Right lobe of liver (tissue), 4 donors: ENCODE measurements around the gene DLG1.

Source experiments
- POLR2A ChIP-seq: fragments of 450-650 bp; IDR thresholded peaks from one replicate; pipeline ENCODE4 v1.6.1; 2017; ENCODE audit warnings: antibody characterized with exemption, mild to moderate bottlenecking
- TF ChIP-seq, protein P1 (sequence below), 4 donors: fragments of 200-600 bp in 3 of 4; fragments of 450-650 bp in 1 of 4; IDR thresholded peaks; one replicate each; pipeline versions ENCODE4 v1.5.1 to v1.8.0; 2016 to 2022; ENCODE audit warnings: antibody characterized with exemption in 4 of 4, mild to moderate bottlenecking in 2 of 4
- donor health status: DM: no; HTN: no; CAD: no.
- donor health status: DM: no; HTN: no; CAD: no.
- donor health status: DM: no; HTN: yes; CAD: no.

DNA sequence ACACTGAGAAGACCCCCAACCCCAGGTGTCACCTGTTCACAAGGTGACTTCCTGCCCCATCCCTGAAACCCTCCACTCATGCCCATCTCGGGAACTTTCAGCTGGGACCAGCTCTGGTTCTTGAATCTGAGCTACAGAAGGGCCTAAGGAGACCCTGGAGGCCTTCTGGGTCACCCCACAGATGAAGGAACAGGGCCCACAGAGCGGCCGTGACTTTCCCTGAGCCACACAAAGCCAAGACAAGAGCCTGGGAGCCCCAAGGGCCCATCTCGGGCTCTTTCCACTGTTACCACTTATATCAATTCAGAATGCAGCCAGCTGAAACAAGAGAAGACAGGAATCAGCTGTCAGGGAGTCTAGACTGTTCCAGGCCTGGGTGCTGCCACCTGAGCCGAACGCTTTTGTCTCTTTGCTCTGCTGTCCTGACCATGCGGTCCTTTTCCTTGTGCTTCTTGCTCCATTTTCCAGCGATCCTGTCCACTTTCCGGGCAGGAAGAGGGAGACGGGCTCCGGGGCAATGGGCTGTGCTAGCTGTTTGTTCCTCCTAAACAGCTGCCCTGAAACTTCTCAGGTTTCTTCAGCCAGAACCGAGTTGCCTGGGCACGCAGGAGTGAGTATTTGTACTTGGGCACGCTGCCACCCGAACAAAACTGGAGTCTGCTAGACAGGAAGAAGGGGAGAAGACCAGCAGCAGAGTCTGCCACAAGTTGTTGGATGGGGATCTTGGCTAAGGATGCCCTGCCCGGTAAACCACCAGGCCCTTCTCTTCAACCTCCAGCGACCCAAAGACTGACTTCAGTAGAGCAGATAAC lies 301.8 kb downstream of the DLG1 start:
- TF ChIP-seq, protein P1, sequence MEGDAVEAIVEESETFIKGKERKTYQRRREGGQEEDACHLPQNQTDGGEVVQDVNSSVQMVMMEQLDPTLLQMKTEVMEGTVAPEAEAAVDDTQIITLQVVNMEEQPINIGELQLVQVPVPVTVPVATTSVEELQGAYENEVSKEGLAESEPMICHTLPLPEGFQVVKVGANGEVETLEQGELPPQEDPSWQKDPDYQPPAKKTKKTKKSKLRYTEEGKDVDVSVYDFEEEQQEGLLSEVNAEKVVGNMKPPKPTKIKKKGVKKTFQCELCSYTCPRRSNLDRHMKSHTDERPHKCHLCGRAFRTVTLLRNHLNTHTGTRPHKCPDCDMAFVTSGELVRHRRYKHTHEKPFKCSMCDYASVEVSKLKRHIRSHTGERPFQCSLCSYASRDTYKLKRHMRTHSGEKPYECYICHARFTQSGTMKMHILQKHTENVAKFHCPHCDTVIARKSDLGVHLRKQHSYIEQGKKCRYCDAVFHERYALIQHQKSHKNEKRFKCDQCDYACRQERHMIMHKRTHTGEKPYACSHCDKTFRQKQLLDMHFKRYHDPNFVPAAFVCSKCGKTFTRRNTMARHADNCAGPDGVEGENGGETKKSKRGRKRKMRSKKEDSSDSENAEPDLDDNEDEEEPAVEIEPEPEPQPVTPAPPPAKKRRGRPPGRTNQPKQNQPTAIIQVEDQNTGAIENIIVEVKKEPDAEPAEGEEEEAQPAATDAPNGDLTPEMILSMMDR (IDR thresholded peaks at IDR 0.05), result no peak
- no peak for TF ChIP-seq POLR2A
